GM21447 (cell line): ENCODE data around the gene CCDC68.

ENCODE experiments used
- ATAC-seq: cut with Tn5 transposase; IDR thresholded peaks from one replicate; pipeline ENCODE4 v1.9.1; 2021; ENCODE audit not compliant: unreplicated experiment

The CCDC68 gene

GRCh38 chr18:54961868-54962267, 2.6 kb upstream of the CCDC68 start:
- no peak for ATAC-seq

GRCh38 chr18:54961016-54961423, 1.8 kb upstream of the CCDC68 start:
- ATAC-seq, result no peak

- ATAC-seq, result no peak
Measured at GRCh38 chr18:54960197-54960596, 936 bp upstream of the CCDC68 start.

GRCh38 chr18:54957996-54958395, 1.3 kb downstream of the CCDC68 start:
- no peak for ATAC-seq

GRCh38 chr18:54957296-54957832, 1.9 kb downstream of the CCDC68 start:
- no peak for ATAC-seq

DNA sequence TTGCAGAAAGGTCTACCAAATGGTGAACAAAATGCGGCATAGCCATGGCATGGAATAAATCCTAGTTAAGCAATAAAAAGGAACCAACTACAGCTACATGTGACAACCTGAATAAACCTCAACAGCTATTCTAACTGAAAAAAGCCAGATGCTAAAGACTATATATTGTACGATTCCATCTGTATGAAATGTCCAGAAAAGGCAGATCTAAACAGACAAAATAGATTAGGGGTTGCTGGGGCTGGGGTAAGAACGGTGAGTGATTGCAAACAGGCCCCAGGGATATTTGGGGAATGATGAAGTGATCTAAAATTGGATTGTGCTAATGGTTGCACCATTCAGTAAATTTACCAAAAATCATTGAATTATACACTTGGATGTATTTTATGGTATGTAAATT, 2.8 kb downstream of the CCDC68 start:
- no peak for ATAC-seq

DNA sequence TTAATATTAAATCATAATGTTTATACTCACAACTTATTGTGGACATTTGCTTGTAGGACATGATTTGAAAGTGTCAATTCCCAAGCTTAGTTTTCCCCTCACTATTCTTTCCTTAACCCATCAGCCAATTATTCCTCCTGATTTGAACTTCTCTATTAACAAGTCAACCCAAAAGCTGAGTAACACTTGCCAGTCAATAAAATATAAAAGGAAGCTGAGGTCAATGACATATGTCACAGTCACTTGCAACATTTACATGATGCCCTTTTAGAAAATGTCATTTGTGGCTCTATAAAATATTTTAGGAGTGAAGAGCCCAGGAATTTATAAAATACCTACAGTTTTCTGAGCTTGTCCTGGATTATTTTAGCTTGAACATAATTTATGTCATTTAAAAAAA, 7.2 kb downstream of the CCDC68 start:
- no peak for ATAC-seq

DNA sequence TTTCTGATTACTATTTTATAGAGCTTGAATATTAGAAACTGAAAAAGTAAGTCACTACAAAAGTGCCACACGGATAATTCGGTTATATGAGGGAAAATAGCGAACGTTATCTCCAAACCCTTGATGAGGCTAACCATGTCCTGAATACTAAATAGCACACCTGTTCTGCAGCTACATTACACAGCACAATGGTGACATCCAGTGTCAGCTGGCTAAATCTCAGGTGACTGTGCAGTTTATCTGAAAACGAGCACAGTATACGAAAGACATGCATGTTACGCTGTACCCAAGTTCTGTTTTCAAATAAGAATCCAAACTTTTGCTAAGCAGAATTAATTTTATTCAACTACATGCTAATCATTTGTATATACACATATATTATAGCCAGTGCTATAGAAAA, 9.0 kb downstream of the CCDC68 start:
- no peak for ATAC-seq

DNA sequence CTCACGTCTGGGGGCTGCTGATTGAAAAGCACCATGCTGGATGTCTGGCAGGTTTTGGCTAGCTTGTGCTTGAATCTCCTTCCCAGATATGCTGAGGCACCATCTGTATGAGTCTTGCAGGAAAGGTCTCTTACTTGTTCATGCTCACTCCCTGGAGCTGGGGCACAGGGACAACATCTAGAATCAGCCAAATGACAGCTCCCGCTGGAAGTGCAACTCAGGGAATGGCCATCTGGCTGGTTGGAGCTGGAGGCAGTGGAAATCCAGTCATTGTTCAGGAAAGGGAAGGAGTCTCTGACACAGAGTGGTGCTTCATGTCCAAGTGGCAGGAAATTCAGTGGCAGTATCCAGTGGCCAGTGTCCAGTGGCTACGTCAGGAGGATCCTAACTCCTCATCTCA, 9.7 kb downstream of the CCDC68 start:
- ATAC-seq, result no peak

DNA sequence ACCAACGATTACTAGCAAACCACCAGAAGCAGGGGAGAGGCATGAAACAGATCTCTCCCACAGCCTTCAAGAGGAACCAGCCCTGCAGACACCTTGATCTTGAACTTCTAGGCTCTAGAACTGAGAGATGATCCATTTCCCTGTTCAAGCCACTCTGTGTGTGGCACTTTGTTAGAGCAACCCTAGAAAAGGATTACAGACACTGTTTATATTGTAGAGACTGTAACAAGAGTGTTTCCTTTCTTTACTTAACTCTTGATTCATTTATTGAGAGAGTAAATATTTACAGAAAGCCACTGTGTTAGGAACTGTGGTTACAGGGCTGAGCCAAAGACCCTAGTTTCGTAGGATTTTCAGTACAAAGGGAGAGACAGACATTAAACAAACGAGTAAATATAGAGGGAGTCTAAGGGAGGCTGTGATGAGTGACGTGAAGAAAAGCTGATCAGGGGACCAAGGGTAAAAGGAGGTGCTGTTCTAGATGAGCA, 10.9 kb downstream of the CCDC68 start:
- no peak for ATAC-seq

DNA sequence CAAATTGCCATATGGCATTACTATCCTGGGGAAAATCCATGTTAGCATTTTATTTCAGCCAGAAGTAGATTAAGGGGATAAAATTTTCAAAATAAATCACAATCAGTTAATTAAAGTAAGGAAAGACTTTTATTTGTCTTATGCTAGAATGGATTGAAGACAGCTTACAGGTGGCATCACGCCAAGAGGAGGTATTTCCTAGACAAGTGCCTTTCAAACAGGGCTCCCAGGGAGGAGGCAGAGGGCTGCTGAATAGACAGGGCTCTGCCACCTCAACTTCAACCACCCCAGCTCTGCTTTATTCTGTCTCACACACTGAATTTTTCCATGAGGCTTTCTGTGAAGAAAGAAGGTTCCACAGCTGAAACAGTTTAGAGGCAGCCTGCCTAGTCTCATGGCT, 12.2 kb downstream of the CCDC68 start:
- no peak for ATAC-seq

- peak; percentile 90 for ATAC-seq
Measured at GRCh38 chr18:54946149-54946581, 13.1 kb downstream of the CCDC68 start.

- no peak for ATAC-seq
Measured at GRCh38 chr18:54945576-54946125, 13.6 kb downstream of the CCDC68 start.

- ATAC-seq, result no peak
Measured at GRCh38 chr18:54942569-54942968, 16.7 kb downstream of the CCDC68 start.

- ATAC-seq, result no peak
Measured at GRCh38 chr18:54942144-54942543, 17.1 kb downstream of the CCDC68 start.

- no peak for ATAC-seq
Measured at GRCh38 chr18:54939361-54939917, 19.8 kb downstream of the CCDC68 start.

DNA sequence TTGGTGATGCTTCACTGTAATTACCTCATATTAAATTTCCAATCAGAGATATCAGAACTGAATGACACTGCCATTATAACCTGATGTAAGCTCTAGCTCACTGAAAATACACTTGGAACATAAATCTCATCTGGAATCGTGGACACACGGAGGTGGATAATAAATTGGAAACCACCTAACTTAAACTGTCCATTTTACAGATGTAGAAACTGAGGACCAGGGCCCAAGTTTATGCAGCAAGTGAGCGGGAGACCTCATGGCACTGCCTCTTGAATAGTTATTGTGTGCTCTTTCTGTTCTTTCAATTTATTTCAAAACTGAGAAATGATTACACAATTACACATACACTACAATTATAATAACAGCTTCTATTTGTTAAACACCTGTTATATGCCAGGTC, 20.8 kb downstream of the CCDC68 start:
- ATAC-seq, result no peak

DNA sequence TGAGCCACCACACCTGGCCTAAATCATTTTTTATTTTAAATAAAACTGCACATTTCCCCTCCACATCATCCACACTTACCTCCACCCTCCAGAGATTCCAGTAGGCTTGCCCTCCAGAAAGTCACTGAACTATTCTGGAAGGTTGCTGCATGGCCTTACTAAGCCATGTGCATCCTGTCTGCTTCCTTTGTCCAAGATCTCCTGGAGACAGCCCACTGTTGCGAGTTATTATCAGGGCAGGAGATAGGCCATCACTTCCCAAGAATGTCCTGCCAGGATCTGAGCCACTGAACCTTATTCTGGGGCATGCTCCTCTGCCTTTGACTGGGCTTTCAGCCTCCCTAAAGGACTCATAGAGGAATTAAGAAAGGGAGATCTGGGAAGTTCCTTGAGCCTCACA, 26.8 kb downstream of the CCDC68 start:
- ATAC-seq, result no peak

DNA sequence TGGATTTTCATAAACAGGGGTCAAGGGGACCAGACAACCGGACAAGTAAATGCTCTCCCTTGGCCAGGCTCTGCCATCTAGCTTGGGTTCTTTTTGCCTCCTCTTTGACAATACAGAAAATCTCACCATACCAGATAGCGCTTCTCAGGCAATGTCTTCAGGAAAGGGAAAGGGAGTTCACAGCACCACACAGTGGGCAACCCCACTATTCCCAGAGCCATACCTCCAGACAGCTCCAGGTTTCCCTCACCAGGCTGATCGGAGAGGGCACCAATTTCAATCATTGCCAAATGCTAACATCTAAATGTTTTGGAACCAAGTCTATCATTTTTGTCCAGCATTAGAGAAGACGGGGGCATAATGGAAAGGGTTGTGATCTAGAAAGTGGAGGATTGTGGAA, 28.1 kb downstream of the CCDC68 start:
- no peak for ATAC-seq

GRCh38 chr18:54928236-54928635, 31.0 kb downstream of the CCDC68 start:
- no peak for ATAC-seq

- ATAC-seq, result no peak
Measured at GRCh38 chr18:54926593-54927325, 32.5 kb downstream of the CCDC68 start.

DNA sequence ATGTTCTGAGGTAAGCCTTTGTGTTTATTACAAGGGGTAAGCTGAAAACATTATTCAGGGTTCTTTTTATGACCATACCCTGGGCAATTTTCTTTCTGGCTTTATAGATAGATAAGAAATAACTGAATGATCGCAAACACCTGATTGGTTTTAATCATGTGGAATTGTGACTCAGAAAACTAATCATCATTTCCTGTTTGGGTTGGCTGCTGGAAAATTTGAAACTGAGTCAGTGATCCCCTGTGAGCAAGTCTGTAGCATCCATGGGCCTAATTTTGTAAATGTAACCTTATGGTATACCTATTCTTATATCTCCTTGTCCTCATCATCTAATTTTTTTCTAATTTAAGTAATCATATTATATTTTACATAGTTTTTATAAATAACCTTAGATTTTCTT, 34.3 kb downstream of the CCDC68 start:
- ATAC-seq, result no peak
